HG03469 (cell line): Measurements from ENCODE around the gene DUSP11.
"Not testable (repeated sequence)": the region's sequence is repeated elsewhere in the genome, so short reads cannot be mapped to it uniquely, and the experiment has no call there.

Experiments used
- ATAC-seq: cut with Tn5 transposase; IDR thresholded peaks from one replicate; pipeline ENCODE4 v1.9.1; 2021; ENCODE audit warnings: mild to moderate bottlenecking, moderate library complexity, moderate number of reproducible peaks; ENCODE audit not compliant: unreplicated experiment

Gene DUSP11

DNA sequence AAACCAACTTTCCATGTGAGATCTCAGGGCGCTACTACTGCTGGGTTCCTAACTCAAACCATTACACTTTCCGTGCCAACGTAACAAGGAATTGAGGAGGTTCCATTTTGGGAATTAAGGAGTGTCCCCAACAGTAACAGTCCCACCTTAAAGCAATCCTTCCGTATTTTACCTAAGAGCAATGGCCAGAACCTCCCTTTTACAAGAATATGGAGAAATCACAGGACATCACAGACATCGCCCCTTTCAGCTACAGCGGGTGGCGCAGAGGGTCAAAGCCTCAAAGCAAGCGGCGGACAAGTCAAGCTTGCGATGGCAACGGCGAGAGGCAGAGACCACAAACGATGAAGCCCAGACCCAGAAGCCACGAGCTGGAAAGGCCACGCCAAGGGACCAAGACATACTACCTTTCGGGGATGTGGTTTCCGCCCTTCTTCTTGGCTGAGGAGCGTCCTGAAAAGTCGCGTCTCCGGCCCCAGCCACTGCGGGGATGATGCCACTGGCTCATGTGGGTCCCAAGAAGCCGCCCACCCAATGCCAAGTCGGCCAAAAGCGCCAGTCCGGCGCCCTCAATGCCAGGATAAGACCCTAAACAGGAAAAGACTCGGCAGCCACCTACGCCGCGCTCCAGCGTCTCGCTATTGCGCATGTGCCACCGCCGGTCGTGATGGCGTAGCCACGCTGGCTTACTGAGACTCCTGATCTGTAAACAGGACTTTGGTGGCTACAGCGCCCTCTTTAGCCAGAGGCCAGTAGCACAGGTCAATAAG lies at the start of gene DUSP11:
TSS of gene DUSP11 (minus strand) at position 637 of the 770 bp plus-strand sequence. CDS start at position 508, 129 bp downstream.
- ATAC-seq: peak; percentile 99

DNA sequence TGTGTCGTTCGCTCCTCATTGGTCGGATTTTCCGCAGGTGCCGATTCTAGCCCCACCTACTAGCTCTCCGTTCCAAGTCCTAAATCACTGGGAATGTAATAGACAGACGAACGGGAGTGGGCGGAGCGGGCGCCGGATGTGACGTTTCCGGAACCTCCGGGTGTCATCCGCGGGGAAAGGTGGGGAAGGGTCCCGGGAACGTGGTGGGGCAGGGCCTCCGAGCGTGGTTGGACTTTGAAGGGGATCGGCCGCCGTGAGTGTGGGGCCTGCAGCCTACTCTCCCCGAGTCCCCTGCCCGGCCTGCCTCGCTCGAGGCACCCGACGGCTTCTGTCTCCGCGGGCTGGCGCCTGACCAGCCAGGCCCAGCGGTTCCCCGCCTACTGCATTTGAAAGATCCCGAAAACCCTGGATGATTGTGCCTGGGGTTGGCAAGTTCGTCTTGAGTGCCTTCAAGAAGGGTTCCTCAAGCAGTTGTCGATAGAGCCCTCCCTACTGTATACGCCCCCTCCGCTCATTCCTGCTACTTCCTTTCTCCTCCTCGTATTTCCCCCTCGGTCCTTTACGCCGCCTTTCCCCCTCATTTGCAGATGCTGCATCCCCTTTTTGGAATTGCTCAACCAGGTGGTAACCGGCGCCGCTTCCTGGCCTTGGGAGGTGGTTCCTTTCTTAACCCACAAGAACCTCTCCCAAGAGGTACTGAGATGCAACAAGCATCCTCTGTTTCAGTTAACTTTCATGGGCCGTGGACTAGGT lies 49.1 kb upstream of the DUSP11 start, which contains the start of gene STAMBP:
TSS of gene STAMBP (plus strand) at position 144 of the 753 bp plus-strand sequence. CDS start 1,896 bp downstream, outside the sequence.
- ATAC-seq: peak; percentile 63

DNA sequence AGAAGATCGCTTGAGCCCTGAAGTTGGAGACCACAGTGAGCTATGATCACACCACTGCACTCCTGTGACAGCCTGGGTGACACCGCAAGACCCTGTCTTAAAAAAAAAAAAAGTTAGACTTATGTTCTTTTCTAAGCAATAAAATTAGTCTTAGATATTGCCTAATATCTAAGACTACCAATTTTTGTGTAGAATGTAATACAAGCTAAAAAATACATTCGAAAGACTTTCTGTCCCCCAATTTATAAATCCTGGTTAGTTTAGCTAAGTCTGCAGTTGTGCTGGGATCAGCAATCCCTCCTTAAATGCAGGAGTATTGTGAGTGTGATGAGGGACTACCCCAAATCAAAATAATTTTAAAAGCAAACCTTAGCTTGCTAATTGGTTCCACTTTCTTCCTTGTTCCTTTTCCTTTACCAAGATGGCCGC lies 48.5 kb upstream of the DUSP11 start:
- no peak for ATAC-seq

DNA sequence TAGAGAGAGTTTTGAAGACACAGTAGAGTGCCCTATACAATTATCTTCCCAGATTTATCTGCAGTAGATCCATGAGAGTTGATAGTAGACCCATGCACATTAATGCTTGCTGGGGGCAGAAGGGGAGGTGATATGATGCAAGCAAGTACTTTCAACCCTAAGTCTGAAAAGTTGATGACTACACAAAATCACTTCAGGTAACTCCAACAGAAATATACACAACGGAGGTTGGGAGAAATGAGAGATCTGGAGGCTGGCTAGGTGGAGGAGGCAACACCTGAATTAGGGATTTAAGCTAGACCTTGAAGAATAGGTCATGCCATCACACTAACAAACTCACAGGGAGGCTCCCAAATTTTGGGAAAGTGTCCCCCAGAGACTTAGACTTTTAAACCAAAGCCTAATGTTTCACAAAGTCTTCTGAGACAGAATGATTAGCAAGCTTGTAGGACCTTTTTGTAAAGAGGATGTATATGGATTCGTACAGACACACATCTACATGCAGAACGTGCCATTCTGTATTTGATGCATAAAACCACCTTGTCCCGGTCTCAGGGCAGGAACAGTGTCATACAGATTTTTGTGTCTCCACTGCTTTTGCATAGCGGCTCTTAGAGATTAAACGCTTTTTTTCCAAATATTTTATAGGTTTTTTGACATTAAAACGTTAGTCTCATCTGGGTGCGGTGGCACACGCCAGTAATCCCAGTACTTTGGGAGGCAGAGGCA lies 47.9 kb upstream of the DUSP11 start:
- no peak for ATAC-seq

DNA sequence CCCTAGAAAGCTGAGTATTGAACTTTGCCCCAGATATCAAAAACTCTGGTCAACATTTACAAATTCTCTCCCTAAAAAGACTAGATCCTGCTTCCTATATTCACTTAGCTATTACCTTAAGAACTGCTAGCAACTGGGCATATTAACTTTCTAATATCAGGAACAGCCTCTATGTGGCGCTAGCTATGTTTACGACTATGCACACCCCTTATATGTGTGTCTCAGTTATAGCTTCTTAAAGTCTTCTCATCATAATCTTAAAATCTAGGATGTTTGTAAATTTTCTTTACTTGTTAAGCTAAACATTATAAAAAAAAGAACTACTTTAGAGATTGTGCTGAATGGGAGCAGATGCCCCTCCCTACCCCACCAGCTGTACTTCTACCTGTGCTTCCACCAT lies 47.1 kb upstream of the DUSP11 start:
- ATAC-seq: no peak

DNA sequence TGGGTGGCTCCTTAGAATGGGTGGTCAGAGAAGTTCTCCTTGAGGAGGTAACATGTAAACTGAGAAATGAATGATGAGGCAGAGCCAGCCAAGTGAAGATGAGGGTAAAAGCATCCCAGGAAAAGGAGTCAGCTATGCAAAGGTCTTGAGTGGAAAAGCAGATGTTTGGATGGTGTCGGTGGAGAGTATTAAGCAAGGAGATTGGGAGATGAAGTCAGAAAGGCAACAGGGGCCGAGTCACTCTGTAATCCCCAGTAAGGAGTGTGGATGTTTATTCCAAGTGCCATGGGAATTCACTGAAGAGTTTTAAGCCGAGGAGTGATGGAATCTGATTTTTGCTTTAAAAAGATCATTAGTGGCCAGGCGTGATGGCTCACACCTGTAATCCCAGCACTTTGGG lies 45.5 kb upstream of the DUSP11 start:
- no peak for ATAC-seq

DNA sequence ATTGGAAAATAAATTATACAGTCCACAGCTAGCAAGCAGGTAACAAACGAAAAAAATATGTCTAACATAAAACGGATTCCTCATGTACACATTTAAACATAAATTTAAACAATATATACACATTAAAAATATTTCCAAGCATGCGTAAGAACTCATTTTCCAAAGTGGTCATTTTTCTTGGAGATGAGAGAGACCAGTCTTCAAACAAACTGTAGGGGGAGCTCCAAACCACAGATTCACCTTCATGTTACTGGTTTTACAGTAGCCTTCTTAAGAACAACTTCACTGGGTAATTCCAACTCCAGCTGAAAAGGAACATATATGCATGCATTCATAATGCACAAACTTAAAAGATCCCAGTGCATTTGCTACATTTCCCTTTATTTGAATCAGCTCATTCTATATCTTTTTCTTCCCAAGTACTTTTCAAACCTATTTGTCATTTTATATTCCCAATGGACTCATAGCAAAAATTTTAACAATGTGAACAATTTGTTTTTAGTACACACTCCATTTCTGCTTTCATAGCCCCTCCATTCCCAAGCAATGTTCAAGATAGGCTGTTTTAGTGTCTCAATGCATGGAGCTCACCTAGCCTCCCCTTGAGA lies 44.1 kb upstream of the DUSP11 start:
- ATAC-seq: no peak

DNA sequence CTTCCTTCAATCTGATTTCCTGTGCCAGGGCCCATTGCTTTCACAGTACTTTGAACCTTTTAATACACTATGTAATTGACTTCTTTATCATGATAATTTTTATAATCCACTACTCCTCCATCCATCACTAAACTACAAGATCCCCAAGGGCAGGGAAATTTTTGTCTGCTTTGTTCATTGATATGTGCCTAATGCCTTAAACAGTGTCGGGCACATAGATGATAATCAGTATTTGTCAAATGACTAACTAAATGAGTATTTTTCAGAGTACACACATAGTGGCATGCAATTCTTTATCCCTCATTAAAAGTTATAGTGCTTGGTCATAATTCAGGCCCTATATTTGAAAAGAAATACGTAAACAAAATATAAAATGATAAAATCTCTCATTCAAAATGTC lies 43.5 kb upstream of the DUSP11 start:
- no peak for ATAC-seq

DNA sequence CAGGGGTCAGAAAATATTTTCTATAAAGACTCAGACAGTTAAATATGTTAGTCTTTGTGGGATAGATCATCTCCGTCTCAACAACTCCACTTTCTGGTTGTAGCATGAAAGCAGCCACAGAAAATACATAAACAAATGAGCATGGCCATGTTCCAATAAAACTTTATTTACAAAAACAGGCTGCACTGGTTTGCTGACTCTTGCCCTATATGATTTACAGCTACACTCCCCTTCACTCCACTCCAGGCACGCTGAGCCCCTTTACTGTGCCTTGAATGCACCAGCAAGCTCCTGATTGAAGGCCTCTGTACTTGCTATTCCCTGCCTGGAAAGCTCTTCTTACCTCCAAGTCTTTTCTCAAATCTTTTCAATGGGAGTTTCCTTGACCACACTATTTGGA lies 43.1 kb upstream of the DUSP11 start:
- ATAC-seq: no peak

DNA sequence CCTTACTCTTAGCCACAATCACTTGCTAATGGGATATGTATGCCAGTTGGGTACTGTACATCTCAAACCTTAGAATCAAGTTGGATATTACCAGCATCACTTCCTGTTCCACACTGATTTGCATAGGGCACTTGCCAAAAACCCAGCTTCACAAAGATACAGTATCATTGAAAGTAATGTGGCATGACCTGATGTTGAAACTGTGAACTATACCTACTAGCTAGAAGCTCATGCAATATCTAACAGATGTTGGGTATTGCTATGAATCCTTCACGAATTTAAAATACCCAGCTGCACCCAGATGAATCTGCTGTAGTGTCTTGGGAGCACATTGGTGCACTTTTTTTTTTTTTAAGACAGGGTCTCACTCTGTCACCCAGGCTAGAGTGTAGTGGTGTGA lies 42.4 kb upstream of the DUSP11 start:
- ATAC-seq: no peak

DNA sequence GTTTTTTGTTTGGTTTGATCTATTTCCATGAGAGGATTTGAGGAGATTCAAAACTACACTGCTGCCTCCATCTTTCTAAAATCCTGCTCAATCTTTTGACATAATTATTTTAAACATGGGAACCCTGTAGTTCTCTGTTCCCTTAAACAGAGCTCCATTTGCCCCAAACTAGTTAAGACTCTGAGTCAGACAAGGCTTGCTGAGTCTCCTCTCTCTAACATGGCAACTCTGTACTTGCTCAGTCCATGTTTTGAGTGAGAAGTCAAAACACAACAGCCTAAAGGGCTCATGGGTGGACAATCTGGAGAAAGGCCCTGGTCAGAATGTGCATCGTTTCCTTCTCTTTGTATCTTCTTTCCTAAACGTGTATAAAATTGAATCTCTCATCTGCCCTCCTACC lies 41.8 kb upstream of the DUSP11 start:
- no peak for ATAC-seq

DNA sequence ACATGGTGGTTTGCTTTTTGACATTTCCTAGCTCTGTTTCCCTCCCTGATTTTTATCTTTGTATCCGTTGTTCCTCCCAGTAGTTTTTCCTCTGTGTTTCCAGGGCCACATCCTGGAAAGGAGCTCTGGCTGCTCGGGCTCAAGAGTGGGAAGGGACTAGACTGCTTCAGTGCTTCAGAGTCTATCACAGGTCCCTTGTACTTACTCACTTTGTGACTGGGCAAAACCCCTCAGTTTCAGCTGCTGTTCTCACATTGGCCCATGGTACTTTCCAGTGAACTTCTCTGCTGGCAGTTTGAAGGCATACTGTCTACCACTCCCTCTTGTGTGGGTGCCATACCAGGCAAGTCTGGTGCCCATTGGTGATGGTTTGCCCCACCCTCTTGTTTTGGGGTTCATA lies 41.3 kb upstream of the DUSP11 start:
- no peak for ATAC-seq

DNA sequence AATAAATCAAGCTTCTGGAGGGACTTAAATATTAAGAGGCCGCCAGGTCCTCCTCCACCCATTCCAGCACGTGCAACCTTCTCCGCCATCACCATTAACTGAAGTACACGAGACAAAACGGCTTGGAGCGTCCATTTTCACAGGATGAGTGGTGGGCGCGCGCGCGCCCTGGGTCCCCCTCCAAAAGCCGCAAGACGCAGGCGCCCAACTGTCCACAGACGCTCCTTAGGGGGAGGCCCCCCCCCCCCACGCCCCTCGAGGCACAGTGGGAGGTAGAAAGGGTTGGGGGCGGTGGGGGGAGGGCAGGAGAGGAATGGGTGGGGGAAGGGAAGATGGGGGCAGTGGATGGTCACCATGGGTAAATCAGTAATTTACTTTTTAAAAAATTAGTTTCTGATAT lies 38.4 kb upstream of the DUSP11 start:
- ATAC-seq: no peak

DNA sequence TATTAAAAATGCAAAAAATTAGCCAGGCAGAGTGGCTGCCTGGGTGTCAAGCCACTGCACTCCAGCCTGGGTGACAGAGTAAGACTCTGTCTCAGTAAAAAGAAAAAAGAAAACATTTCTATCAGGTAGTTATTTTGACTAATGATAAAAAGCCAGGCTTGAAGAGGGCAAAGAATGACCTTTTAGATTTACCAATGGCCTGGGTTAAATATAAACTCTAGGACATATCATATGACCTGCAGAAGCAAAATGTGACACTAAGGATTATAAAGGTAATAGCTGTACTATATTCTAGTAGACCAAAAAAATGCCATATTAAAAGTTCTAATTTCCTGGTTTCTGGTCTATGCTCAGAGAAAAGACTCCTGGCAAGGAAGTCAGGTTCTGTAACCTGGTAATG lies 32.7 kb upstream of the DUSP11 start:
- ATAC-seq: no peak

DNA sequence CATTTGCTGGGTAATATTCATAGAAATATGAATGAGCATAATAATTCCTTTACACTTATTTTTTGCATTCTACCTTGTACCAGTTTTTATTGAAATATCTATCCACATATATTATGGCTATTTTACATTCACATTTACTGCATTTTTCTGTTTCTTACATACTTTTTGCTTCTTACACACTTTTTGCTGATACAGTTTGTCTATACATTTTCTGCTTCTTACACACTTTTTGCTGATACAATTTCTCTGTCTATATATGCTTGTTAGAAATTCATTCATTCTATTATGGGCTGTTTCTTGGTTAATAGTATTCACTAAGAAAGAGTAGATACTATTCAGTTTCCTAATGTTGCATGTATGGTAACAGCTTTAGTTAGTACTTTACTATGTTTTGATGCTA lies 32.0 kb upstream of the DUSP11 start:
- ATAC-seq: no peak

DNA sequence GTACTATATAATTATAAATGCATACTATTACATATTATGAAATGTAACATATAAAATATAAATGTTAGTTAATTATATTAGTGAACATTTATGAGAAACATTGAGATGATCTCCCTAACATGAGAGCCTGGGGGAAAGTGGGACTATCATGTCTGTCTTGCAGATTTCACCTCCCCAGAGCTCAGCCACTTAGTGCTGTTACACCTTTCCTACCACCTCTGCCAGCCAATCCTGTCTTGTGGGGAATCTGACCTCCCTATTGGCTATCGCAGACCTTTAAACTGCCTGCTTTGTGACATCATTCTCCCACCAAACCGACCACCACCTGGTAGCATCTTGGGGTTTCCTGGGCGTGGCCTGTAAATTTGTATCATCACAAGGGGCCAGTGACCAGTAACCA lies 4.0 kb upstream of the DUSP11 start, which contains the start of gene C2orf78:
TSS of gene C2orf78 (plus strand) at position 301 of the 400 bp plus-strand sequence. CDS start 127 bp downstream, outside the sequence.
- not testable (repeated sequence) for ATAC-seq

DNA sequence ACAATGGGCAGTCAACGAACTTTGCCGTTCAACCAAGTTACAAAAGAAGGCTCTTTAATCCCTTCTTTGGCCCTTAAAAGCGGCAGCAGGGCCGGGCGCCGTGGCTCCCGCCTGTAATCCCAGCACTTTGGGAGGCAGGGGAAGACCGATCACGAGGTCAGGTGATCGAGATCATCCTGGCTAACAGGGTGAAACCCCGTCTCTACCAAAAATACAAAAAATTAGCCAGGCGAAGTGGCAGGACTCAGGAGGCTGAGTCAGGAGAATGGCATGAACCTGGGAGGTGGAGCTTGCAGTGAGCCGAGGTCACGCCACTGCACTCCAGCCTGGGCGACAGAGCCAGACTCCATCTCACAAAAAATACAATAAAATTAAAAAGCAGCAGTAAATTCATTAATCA lies 3.5 kb upstream of the DUSP11 start:
- ATAC-seq: not testable (repeated sequence)

DNA sequence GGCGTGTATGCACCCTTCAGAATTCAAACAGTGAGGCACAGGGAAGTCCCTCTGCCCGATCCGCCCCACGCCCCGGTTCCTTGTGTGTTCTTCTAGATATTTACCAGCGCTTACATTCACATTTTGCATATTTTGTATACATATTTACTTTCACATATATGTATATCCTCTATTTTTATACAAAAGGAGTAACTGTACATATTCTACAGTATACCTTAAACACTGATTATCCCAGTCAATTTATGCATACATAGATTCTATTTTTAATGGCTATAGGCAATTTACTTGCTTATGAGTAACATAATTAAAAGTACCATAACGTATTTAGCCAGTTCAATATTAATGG lies 307 bp upstream of the DUSP11 start:
- no peak for ATAC-seq

DNA sequence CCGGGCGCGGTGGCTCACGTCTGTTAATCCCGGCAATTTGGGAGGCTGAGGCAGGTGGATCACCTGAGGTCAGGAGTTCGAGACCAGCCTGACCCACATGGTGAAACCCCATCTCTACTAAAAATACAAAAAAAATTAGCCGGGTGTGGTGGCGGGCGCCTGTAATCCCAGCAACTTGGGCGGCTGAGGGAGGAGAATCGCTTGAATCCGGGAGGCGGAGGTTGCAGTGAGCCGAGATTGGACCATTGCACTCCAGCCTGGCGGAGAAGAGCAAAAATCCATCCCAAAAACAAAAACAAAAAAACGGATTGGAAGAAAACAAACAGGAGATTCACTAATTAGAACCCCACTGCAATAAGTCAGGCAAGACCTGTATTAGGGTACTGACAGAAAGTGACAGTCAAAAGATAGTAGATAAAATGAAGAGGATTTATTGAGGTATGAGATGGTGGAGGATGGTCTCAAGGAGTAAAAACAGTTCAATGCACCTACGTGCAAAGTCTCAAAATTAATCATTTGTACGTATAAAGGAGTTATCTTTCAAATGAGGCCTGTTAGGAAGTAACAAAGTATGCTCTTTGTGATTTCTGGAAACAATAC lies 936 bp downstream of the DUSP11 start:
- not testable (repeated sequence) for ATAC-seq

DNA sequence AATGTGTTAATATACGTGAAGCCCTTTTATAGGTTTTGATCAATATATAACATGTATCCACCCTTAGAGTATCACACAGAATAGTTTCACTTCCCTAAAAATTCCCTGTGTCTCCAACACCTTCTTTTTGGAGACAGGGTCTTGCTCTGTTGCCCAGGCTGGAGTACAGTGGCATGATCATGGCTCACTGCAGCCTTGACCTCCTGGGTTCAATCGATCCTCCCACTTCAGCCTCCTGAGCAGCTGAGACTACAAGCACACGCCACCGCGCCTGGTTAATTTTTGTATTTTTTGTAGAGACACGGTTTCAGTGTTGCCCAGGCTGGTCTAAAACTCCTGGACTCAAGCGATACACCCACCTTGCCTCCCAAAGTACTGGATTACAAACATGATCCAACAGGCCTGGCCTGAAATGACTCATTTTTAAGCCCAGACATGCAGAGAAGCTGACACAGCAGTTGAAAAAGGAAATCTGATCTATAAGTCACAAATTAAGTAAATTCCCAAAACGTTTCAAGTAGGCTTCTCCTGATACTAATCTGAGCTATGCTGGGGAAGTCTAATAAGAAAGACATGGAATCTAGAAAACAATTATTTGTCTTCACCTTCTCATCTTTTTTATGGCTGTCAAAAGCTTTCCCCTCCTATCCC lies 2.9 kb downstream of the DUSP11 start:
- no peak for ATAC-seq
